PC-9 (cell line): ENCODE measurements around the gene SLFNL1. TPM values are rescaled to one million over a fixed set of nuclear protein-coding genes. Genes with fewer than 3 reads are reported as not detected.

Experiments used
- BruUV-seq: library from RNA; stranded (reverse); fragments of 400-500 nt; replicated peaks from 2 replicates; lab custom pipeline; 2021; lab: Mats Ljungman, UMichigan
- CTCF ChIA-PET: fragments of 300-600 bp; sonication (Branson Sonifier 250); formaldehyde crosslinking; loops from one replicate; lab custom pipeline; 2022; ENCODE audit warnings: antibody characterized with exemption; lab: Charles Lee
- POLR2A ChIA-PET: fragments of 300-600 bp; sonication (Branson Sonifier 250); formaldehyde crosslinking; loops from one replicate; lab custom pipeline; 2022; ENCODE audit warnings: antibody characterized with exemption; ENCODE audit not compliant: unreplicated experiment; lab: Charles Lee
- DNase-seq, 2 experiments: peaks; one replicate each; pipeline versions ENCODE4 v3.0.0 to v3.0.0-alpha.2; 2015 to 2022; ENCODE audit warnings: mixed read lengths in 1 of 2
- H2AFZ ChIP-seq: fragments of 200-600 bp; sonication (generic); 2 replicates; pipeline ENCODE4 v1.8.1; 2017; ENCODE audit warnings: antibody characterized with exemption
- H3F3A ChIP-seq: fragments of 200-600 bp; sonication (generic); 2 replicates; pipeline ENCODE4 v1.8.1; 2017; ENCODE audit warnings: antibody characterized with exemption, mild to moderate bottlenecking, low read depth; ENCODE audit not compliant: insufficient read depth
- H3K27ac ChIP-seq: fragments of 200-600 bp; sonication (generic); 2 replicates; pipeline ENCODE4 v1.6.1; 2016; ENCODE audit warnings: mixed run types
- H3K27me3 ChIP-seq: fragments of 200-600 bp; sonication (generic); 2 replicates; pipeline ENCODE4 v1.6.1; 2016; ENCODE audit warnings: low read depth, mixed run types; ENCODE audit not compliant: insufficient read depth
- H3K36me3 ChIP-seq: fragments of 200-600 bp; sonication (generic); 2 replicates; pipeline ENCODE4 v1.6.1; 2016; ENCODE audit warnings: low read depth, mixed run types
- H3K4me1 ChIP-seq: fragments of 200-600 bp; sonication (generic); replicated peaks from 2 replicates; pipeline ENCODE4 v1.6.1; 2016; ENCODE audit warnings: mixed run types; ENCODE audit not compliant: insufficient read depth
- H3K4me2 ChIP-seq: fragments of 200-600 bp; sonication (generic); 2 replicates; pipeline ENCODE4 v1.6.1; 2017; ENCODE audit warnings: mixed run types
- H3K4me3 ChIP-seq: fragments of 200-600 bp; sonication (generic); 2 replicates; pipeline ENCODE4 v1.6.1; 2016; ENCODE audit warnings: mixed run types
- H3K79me2 ChIP-seq: fragments of 200-600 bp; sonication (generic); 2 replicates; pipeline ENCODE4 v1.6.1; 2017; ENCODE audit warnings: low read depth, mixed run types
- H3K9me2 ChIP-seq: fragments of 200-600 bp; sonication (generic); 2 replicates; pipeline ENCODE4 v1.8.1; 2017; ENCODE audit warnings: mild to moderate bottlenecking; ENCODE audit not compliant: insufficient read depth
- H3K9me3 ChIP-seq: fragments of 200-600 bp; sonication (generic); 2 replicates; pipeline ENCODE4 v1.8.1; 2016; ENCODE audit warnings: low read depth; ENCODE audit not compliant: insufficient read depth
- H4K20me1 ChIP-seq: fragments of 200-600 bp; sonication (generic); 2 replicates; pipeline ENCODE4 v1.8.1; 2017; ENCODE audit not compliant: insufficient read depth
- EZH2 ChIP-seq: fragments of 200-600 bp; sonication (generic); IDR thresholded peaks from 2 replicates; pipeline ENCODE4 v1.8.0; 2017; ENCODE audit warnings: antibody characterized with exemption, low read depth
- intact Hi-C: fragments of 100-400 bp; cut with micrococcal nuclease; formaldehyde crosslinking; loops from one replicate; pipeline ENCODE4 v1.10.0; 2022; ENCODE audit not compliant: unreplicated experiment
- total RNA-seq: library from RNA; stranded (reverse); gene quantifications from 2 replicates; pipeline ENCODE4 v1.2.3, GENCODE V29; 2021
- TF ChIP-seq, protein P1 (sequence below): fragments of 200-600 bp; sonication (generic); conservative IDR thresholded peaks from 2 replicates; pipeline ENCODE4 v1.6.1; 2017; ENCODE audit warnings: mixed run types, antibody characterized with exemption, mild to moderate bottlenecking, moderate library complexity

The SLFNL1 gene
- total RNA-seq, 1 experiment from 2014 or later: 0.41 TPM

- Histone ChIP-seq H3K79me2 (no peaks in the 10 kb centered on the region), H3K27me3 (no peaks in the 10 kb centered on the region), H3K9me2 (no peaks in the 10 kb centered on the region), H3K4me2 (no peak overlapping the region), H3K4me3 (no peak overlapping the region), H4K20me1 (no peaks in the 10 kb centered on the region; the same call in 1 of the 2 replicates), H3K27ac (no peak overlapping the region), H3K36me3 (peaks cover 55% of the 10 kb centered on the region), H3F3A (peaks cover 24% of the 10 kb centered on the region), H3K4me1 (no peaks in the 10 kb centered on the region), H2AFZ (no peak overlapping the region), H3K9me3 (no peaks in the 10 kb centered on the region)
- TF ChIP-seq, protein P1, sequence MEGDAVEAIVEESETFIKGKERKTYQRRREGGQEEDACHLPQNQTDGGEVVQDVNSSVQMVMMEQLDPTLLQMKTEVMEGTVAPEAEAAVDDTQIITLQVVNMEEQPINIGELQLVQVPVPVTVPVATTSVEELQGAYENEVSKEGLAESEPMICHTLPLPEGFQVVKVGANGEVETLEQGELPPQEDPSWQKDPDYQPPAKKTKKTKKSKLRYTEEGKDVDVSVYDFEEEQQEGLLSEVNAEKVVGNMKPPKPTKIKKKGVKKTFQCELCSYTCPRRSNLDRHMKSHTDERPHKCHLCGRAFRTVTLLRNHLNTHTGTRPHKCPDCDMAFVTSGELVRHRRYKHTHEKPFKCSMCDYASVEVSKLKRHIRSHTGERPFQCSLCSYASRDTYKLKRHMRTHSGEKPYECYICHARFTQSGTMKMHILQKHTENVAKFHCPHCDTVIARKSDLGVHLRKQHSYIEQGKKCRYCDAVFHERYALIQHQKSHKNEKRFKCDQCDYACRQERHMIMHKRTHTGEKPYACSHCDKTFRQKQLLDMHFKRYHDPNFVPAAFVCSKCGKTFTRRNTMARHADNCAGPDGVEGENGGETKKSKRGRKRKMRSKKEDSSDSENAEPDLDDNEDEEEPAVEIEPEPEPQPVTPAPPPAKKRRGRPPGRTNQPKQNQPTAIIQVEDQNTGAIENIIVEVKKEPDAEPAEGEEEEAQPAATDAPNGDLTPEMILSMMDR: no peak
- TF ChIP-seq EZH2: no peak
- intact Hi-C loops: no loop called here
- ChIA-PET POLR2A (no interaction called here), CTCF (no interaction called here)
- no TSS peak for BruUV-seq
- no peak for DNase-seq
These were observed 24.4 kb downstream of the SLFNL1 start for GRCh38 chr1:40997096-40997495.

DNA sequence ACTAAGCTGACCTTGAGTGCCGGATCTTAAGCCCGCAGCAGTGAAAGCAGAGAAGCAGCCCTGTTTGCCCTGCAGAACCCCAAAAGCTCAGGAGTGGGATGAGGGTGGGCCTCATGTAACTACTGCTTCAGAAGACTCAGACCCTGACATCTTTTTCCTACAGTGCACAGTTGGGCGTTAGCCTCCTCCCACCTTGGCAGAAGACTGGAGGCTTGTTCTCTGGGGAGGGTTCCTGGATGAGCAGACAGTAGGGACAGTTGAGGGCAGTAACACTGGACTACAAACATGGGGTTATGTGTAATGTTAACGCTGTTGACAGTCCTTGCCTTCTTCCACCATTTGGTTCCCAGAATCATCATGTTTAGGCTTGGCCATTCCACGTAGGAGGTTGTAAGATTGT is 32.5 kb downstream of the SLFNL1 start:
- H3F3A ChIP-seq: peaks cover 12% of the 10 kb centered on the region; the same call in 1 of the 2 replicates
- H3K27ac ChIP-seq: no peak overlapping the region
- BruUV-seq: no TSS peak
- no peak for TF ChIP-seq EZH2
- TF ChIP-seq, protein P1: no peak
- H3K4me2 ChIP-seq: no peak overlapping the region
- H3K79me2 ChIP-seq: peaks cover 19% of the 10 kb centered on the region
- no peaks in the 10 kb centered on the region for H3K9me3 ChIP-seq
- H3K36me3 ChIP-seq: peaks cover 76% of the 10 kb centered on the region
- no peak overlapping the region for H2AFZ ChIP-seq
- H3K4me3 ChIP-seq: no peak overlapping the region
- no peaks in the 10 kb centered on the region for H3K27me3 ChIP-seq
- CTCF ChIA-PET: no interaction called here
- intact Hi-C loops: no loop called here
- no peaks in the 10 kb centered on the region for H3K4me1 ChIP-seq
- peaks cover 4% of the 10 kb centered on the region; the same call in 1 of the 2 replicates for H4K20me1 ChIP-seq
- no peak for DNase-seq
- POLR2A ChIA-PET: interaction anchor here (0.7 to 1.3 kb wide), 2 partner anchors 14 to 183 kb away, joined by 3 to 12 read pairs; no protein-coding TSS in a partner anchor
- H3K9me2 ChIP-seq: no peaks in the 10 kb centered on the region

GRCh38 chr1:40988280-40988679 is 33.2 kb downstream of the SLFNL1 start:
- POLR2A ChIA-PET: interaction anchor here (0.6 kb wide), 1 partner anchor 27 kb away, joined by 3 read pairs; no protein-coding TSS in a partner anchor
- H3K27ac ChIP-seq: no peak overlapping the region

More at GRCh38 chr1:40988280-40988679, 33.2 kb downstream of the SLFNL1 start:
- H3K4me1 ChIP-seq: no peaks in the 10 kb centered on the region
- peaks cover 12% of the 10 kb centered on the region; the same call in 1 of the 2 replicates for H3F3A ChIP-seq
- intact Hi-C loops: no loop called here
- CTCF ChIA-PET: no interaction called here
- H3K9me2 ChIP-seq: no peaks in the 10 kb centered on the region
- H3K27me3 ChIP-seq: no peaks in the 10 kb centered on the region
- BruUV-seq: no TSS peak
- TF ChIP-seq EZH2: no peak
- TF ChIP-seq, protein P1: no peak
- no peak overlapping the region for H2AFZ ChIP-seq
- peaks cover 81% of the 10 kb centered on the region for H3K36me3 ChIP-seq
- no peak for DNase-seq
- peaks cover 8% of the 10 kb centered on the region; the same call in 1 of the 2 replicates for H4K20me1 ChIP-seq
- no peak overlapping the region for H3K4me3 ChIP-seq
- no peaks in the 10 kb centered on the region for H3K9me3 ChIP-seq
- peaks cover 27% of the 10 kb centered on the region for H3K79me2 ChIP-seq
- H3K4me2 ChIP-seq: no peak overlapping the region
